Prostate gland (tissue), 2 donors: Measurements from ENCODE around the gene YTHDF1. TPM values are rescaled to one million over a fixed set of nuclear protein-coding genes. Genes with fewer than 3 reads are reported as not detected.

Experiments
- DNase-seq: peaks from one replicate; pipeline ENCODE4 v3.0.0-alpha.2; 2019; ENCODE audit warnings: low spot score
- H3K27ac ChIP-seq, 2 donors: fragments of 200-600 bp; sonication (generic); 2 replicates each; pipeline ENCODE4 v1.5.1; 2017 to 2019
- H3K27me3 ChIP-seq: fragments of 200-600 bp; sonication (generic); replicated peaks from 2 replicates; pipeline ENCODE4 v1.5.1; 2019; ENCODE audit not compliant: insufficient read depth
- H3K36me3 ChIP-seq, 2 donors: fragments of 200-600 bp; sonication (generic); 1 replicate in 1 of 2; 2 replicates in 1 of 2; pipeline versions ENCODE4 v1.5.1 to v1.8.1; 2017 to 2019
- H3K4me1 ChIP-seq: fragments of 200-600 bp; sonication (generic); replicated peaks from 2 replicates; pipeline ENCODE4 v1.5.1; 2019
- H3K4me3 ChIP-seq, 2 donors: fragments of 200-600 bp; sonication (generic); 2 replicates each; pipeline ENCODE4 v1.5.1; 2017 to 2019
- H3K9me3 ChIP-seq: fragments of 200-600 bp; sonication (generic); 2 replicates; pipeline ENCODE4 v1.5.1; 2017
- CTCF ChIP-seq, 4 experiments: fragments of 200-600 bp in 2 of 4; fragments of 450-650 bp in 2 of 4; sonication (generic) in 2 of 4; IDR thresholded peaks; 1 replicate in 3 of 4; 2 replicates in 1 of 4; pipeline ENCODE4 v1.5.1; 2016 to 2019; ENCODE audit warnings: antibody characterized with exemption in 4 of 4, mild to moderate bottlenecking in 2 of 4, moderate library complexity in 2 of 4
- POLR2A ChIP-seq: fragments of 450-650 bp; IDR thresholded peaks from one replicate; pipeline ENCODE4 v1.6.1; 2016; ENCODE audit warnings: antibody characterized with exemption, mild to moderate bottlenecking
- POLR2AphosphoS5 ChIP-seq: sonication (generic); formaldehyde crosslinking; IDR thresholded peaks from one replicate; pipeline ENCODE4 v1.6.1; 2017; ENCODE audit warnings: antibody characterized with exemption
- WGBS: methylation state at CpG from one replicate; pipeline ENCODE4 v1.1.5; 2018; 5-methylcytosine and 5-hydroxymethylcytosine counted together
- intact Hi-C: fragments of 100-400 bp; cut with DNase I; formaldehyde crosslinking; loops from one replicate; pipeline ENCODE4 v1.14.2; 2022
- total RNA-seq, 2 donors: library from RNA; depleted of rRNA; stranded (reverse); fragments of >200 nt; gene quantifications; one replicate each; pipeline ENCODE4 v1.1.0, GENCODE V29; 2016

The YTHDF1 gene
- total RNA-seq, 2 donors from 2014 or later, result 28.8 to 46.0 TPM

- intact Hi-C loops, result no loop called here
- Histone ChIP-seq H3K36me3 (no peaks in the 10 kb centered on the region), H3K27ac (no peak overlapping the region), H3K4me3 (no peak overlapping the region), H3K4me1 (peaks cover 28% of the 10 kb centered on the region), H3K27me3 (no peaks in the 10 kb centered on the region), H3K9me3 (no peaks in the 10 kb centered on the region)
- WGBS, result 86% methylated on average over 4 of the region's 4 CpGs
- TF ChIP-seq POLR2A (no peak), POLR2AphosphoS5 (no peak)
- DNase-seq, result no peak
Observed at GRCh38 chr20:63194797-63195173, 21.1 kb downstream of the YTHDF1 start.

GRCh38 chr20:63194007-63194796 is 21.7 kb downstream of the YTHDF1 start:
- no peak overlapping the region for H3K27ac ChIP-seq
- H3K27me3 ChIP-seq, result no peaks in the 10 kb centered on the region
- no peak overlapping the region for H3K4me3 ChIP-seq
- H3K36me3 ChIP-seq, result no peaks in the 10 kb centered on the region
- no peak for DNase-seq
- 44% methylated on average over 14 of the region's 14 CpGs for WGBS
- peaks cover 28% of the 10 kb centered on the region for H3K4me1 ChIP-seq
- intact Hi-C loops, result no loop called here
- TF ChIP-seq CTCF (IDR thresholded peaks at IDR 0.05) (no peak), POLR2A (no peak), POLR2AphosphoS5 (no peak)
- H3K9me3 ChIP-seq, result no peaks in the 10 kb centered on the region

GRCh38 chr20:63192721-63193120 is 23.2 kb downstream of the YTHDF1 start:
- H3K4me1 ChIP-seq, result peaks cover 18% of the 10 kb centered on the region
- WGBS, result 90% methylated on average over 21 of the region's 21 CpGs
- no peaks in the 10 kb centered on the region for H3K27me3 ChIP-seq
- no peaks in the 10 kb centered on the region for H3K9me3 ChIP-seq
- no peak overlapping the region for H3K4me3 ChIP-seq
- H3K27ac ChIP-seq, result no peak overlapping the region
- no peak for DNase-seq
- H3K36me3 ChIP-seq, result no peaks in the 10 kb centered on the region
- intact Hi-C loops, result no loop called here
- no peak for TF ChIP-seq POLR2AphosphoS5
- no peak for TF ChIP-seq POLR2A
- no peak for TF ChIP-seq CTCF (IDR thresholded peaks at IDR 0.05)

- 53% methylated on average over 14 of the region's 14 CpGs for WGBS
- H3K27me3 ChIP-seq, result no peaks in the 10 kb centered on the region
- no peaks in the 10 kb centered on the region for H3K36me3 ChIP-seq
- no peak for TF ChIP-seq POLR2AphosphoS5
- TF ChIP-seq POLR2A, result no peak
- TF ChIP-seq CTCF (IDR thresholded peaks at IDR 0.05), result no peak
- H3K4me1 ChIP-seq, result peaks cover 5% of the 10 kb centered on the region
- H3K4me3 ChIP-seq, result no peak overlapping the region
- no peak overlapping the region for H3K27ac ChIP-seq
- DNase-seq, result no peak
- intact Hi-C loops, result no loop called here
- H3K9me3 ChIP-seq, result no peaks in the 10 kb centered on the region
Observed at GRCh38 chr20:63191400-63191799, 24.5 kb downstream of the YTHDF1 start.

GRCh38 chr20:63190828-63191227 is 25.1 kb downstream of the YTHDF1 start:
- 92% methylated on average over 20 of the region's 20 CpGs for WGBS
- H3K9me3 ChIP-seq, result no peaks in the 10 kb centered on the region
- no peaks in the 10 kb centered on the region for H3K36me3 ChIP-seq
- peaks cover 5% of the 10 kb centered on the region for H3K4me1 ChIP-seq
- DNase-seq, result no peak
- no peaks in the 10 kb centered on the region for H3K27me3 ChIP-seq
- no peak overlapping the region for H3K27ac ChIP-seq
- no peak for TF ChIP-seq POLR2AphosphoS5
- TF ChIP-seq CTCF (IDR thresholded peaks at IDR 0.05), result no peak
- TF ChIP-seq POLR2A, result no peak
- intact Hi-C loops, result no loop called here
- no peak overlapping the region for H3K4me3 ChIP-seq
